H1 (cell line): ENCODE measurements around the gene CIB4.

Experiments
- ATF2 ChIP-seq: IDR thresholded peaks from 2 replicates; pipeline ENCODE4 v1.6.1; 2012; ENCODE audit warnings: low read length, inconsistent platforms
- CREB1 ChIP-seq: IDR thresholded peaks from 2 replicates; pipeline ENCODE4 v1.6.1; 2012; ENCODE audit warnings: inconsistent platforms
- EZH2 ChIP-seq: fragments of 200-600 bp; sonication (generic); IDR thresholded peaks from 2 replicates; pipeline ENCODE4 v1.7.1; 2012; ENCODE audit warnings: low read depth, mild to moderate bottlenecking, moderate library complexity, low read length, inconsistent platforms; ENCODE audit not compliant: severe bottlenecking
- MAX ChIP-seq: IDR thresholded peaks from 2 replicates; pipeline ENCODE4 v1.6.1; 2012; ENCODE audit warnings: inconsistent platforms
- POLR2AphosphoS5 ChIP-seq: IDR thresholded peaks from 2 replicates; pipeline ENCODE4 v1.6.1; 2011; ENCODE audit warnings: low read depth, low read length
- RAD21 ChIP-seq, 2 experiments: IDR thresholded peaks in 1 of 2; conservative IDR thresholded peaks in 1 of 2; 2 replicates each; pipeline ENCODE4 v1.6.1; 2011; ENCODE audit warnings: low read depth in 2 of 2, low read length in 2 of 2, improper control_type of control experiment in 1 of 2, inconsistent platforms in 1 of 2, mild to moderate bottlenecking in 1 of 2, moderate library complexity in 1 of 2
- TF ChIP-seq, protein P1 (sequence below), 3 experiments: IDR thresholded peaks; 1 replicate in 2 of 3; 2 replicates in 1 of 3; pipeline versions ENCODE4 v1.5.1 to v1.6.1; 2011; ENCODE audit warnings: low read length in 3 of 3, mild to moderate bottlenecking in 3 of 3, inconsistent platforms in 2 of 3, low read depth in 1 of 3, moderate library complexity in 1 of 3; ENCODE audit not compliant: insufficient read depth in 1 of 3; ENCODE audit errors: control extremely low read depth in 1 of 3

GRCh38 chr2:26617588-26618083, 23.5 kb downstream of the CIB4 start:
- no peak for TF ChIP-seq CREB1
- TF ChIP-seq ATF2: no peak
- no peak for TF ChIP-seq RAD21 (IDR thresholded peaks at IDR 0.05 in 1 of 2, conservative IDR thresholded peaks at IDR 0.05 in 1 of 2; ENCODE audit: low read depth in 2 of 2, low read length in 2 of 2)
- TF ChIP-seq, protein P1, sequence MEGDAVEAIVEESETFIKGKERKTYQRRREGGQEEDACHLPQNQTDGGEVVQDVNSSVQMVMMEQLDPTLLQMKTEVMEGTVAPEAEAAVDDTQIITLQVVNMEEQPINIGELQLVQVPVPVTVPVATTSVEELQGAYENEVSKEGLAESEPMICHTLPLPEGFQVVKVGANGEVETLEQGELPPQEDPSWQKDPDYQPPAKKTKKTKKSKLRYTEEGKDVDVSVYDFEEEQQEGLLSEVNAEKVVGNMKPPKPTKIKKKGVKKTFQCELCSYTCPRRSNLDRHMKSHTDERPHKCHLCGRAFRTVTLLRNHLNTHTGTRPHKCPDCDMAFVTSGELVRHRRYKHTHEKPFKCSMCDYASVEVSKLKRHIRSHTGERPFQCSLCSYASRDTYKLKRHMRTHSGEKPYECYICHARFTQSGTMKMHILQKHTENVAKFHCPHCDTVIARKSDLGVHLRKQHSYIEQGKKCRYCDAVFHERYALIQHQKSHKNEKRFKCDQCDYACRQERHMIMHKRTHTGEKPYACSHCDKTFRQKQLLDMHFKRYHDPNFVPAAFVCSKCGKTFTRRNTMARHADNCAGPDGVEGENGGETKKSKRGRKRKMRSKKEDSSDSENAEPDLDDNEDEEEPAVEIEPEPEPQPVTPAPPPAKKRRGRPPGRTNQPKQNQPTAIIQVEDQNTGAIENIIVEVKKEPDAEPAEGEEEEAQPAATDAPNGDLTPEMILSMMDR (IDR thresholded peaks at IDR 0.05; ENCODE audit: control extremely low read depth in 1 of 3, insufficient read depth in 1 of 3, low read depth in 1 of 3, low read length in 3 of 3): no peak
- no peak for TF ChIP-seq POLR2AphosphoS5
- no peak for TF ChIP-seq EZH2
- no peak for TF ChIP-seq MAX
